GM21528 (cell line): ENCODE data around the gene TSR3.

Experiments
- ATAC-seq: cut with Tn5 transposase; IDR thresholded peaks from one replicate; pipeline ENCODE4 v1.9.1; 2021; ENCODE audit warnings: mild to moderate bottlenecking, moderate library complexity; ENCODE audit not compliant: unreplicated experiment, low FRiP score

Gene TSR3

GRCh38 chr16:1378087-1378803 is 26.6 kb upstream of the TSR3 start:
- no peak for ATAC-seq

GRCh38 chr16:1377406-1378010 is 25.8 kb upstream of the TSR3 start:
- no peak for ATAC-seq

- no peak for ATAC-seq
Measured at GRCh38 chr16:1375741-1376410, 24.2 kb upstream of the TSR3 start.

GRCh38 chr16:1375298-1375640 is 23.6 kb upstream of the TSR3 start:
- ATAC-seq: no peak

- no peak for ATAC-seq
Measured at GRCh38 chr16:1374418-1375297, 23.0 kb upstream of the TSR3 start.

GRCh38 chr16:1372292-1372950 is 20.7 kb upstream of the TSR3 start:
- no peak for ATAC-seq

- ATAC-seq: no peak
Measured at GRCh38 chr16:1371054-1371978, 19.6 kb upstream of the TSR3 start.

GRCh38 chr16:1367486-1368174 is 16.0 kb upstream of the TSR3 start:
- ATAC-seq: no peak

- no peak for ATAC-seq
Measured at GRCh38 chr16:1366712-1367299, 15.1 kb upstream of the TSR3 start.

GRCh38 chr16:1366060-1366711 is 14.5 kb upstream of the TSR3 start:
- ATAC-seq: no peak

- ATAC-seq: no peak
Measured at GRCh38 chr16:1364510-1364909, 12.8 kb upstream of the TSR3 start.

- no peak for ATAC-seq
Measured at GRCh38 chr16:1363501-1364041, 11.9 kb upstream of the TSR3 start.

- no peak for ATAC-seq
Measured at GRCh38 chr16:1362807-1363206, 11.1 kb upstream of the TSR3 start.

- no peak for ATAC-seq
Measured at GRCh38 chr16:1361685-1362360, 10.1 kb upstream of the TSR3 start.

- no peak for ATAC-seq
Measured at GRCh38 chr16:1357906-1358566, 6.4 kb upstream of the TSR3 start.

GRCh38 chr16:1356061-1356900 is 4.6 kb upstream of the TSR3 start:
- no peak for ATAC-seq
